NCI-H1694 treated with DMSO at 0.1 percent for 48 hours (cell line): Measurements from ENCODE around the gene KLHL36.
A peak's percentile ranks its signal among the peaks of the same experiment; 100 is the strongest.

Source experiments
- DNase-seq: peaks from one replicate; lab custom pipeline; 2025; lab: John Stamatoyannopoulos, UW

The KLHL36 gene

DNA sequence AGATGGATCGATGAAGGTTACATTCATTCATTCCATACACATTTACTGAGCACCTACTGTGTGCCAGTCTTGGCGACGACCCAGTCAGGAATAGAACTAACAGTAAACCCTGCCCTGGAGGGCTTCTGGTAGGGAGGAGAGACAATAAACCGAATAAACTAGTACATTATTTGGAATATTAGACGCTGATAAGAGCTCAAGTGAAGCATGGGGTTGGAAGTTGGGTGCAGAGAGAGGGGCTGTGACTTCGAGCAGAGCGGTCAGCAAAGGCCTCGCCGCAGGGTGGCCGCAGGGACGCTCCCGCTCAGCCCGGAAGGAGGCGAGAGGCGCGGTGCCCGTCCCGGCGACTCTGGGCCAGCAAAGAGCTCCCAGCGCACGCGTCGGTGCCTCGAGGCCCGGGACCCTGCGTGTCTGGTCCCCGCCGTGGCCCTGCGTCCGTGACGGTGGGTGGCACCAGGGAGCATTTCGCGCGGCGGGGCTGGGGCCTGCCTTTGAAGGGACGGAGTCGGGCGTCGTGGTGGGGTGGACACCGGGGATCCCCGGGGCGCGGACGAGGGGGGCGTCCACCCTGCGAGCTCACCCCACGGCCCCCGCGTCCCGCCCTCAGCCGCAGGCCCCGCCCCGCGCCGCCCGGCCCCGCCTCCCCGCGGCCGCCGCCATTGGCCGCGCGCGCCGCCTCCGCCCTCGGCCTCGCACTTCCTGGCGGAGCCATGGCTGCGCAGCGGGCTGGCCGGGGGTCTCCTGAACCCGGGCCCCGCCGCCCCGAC, at the start of gene KLHL36:
TSS of gene KLHL36 (plus strand) at position 684 of the 767 bp plus-strand sequence. CDS start 2,357 bp downstream, outside the sequence.
- no peak for DNase-seq

DNA sequence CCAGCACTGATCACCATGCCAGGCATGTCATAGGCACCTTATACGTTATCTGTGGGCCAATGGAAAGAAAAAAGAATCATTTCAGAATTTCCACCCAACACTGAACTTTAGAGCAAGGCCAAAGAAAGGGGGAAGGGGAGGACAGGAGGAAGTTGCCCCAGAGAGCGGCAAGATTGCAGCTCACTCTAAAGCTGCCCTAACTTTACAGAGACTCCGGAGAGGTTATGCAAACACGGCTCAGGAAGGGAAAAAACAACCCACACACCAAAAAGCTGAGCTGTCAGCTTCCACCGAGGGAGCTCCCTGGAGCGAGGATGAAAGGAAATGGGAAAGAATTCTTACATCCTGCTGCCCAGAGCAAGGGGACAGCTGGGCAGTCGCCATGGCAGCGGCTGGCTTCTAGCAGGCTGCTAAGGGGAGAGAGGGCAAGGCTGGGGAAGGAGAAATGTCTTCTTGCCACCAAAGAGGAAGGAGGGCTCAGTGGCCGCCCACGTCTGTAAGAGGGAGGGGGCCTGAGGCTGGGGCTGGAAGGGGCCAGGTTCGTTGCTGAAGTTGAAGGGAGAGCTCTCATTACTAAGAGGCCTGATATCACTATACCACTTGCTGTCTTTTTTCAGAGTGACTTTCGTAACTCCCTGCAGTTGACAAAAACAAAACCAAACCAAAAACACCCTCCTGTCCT, 48.6 kb upstream of the KLHL36 start:
- DNase-seq = no peak

DNA sequence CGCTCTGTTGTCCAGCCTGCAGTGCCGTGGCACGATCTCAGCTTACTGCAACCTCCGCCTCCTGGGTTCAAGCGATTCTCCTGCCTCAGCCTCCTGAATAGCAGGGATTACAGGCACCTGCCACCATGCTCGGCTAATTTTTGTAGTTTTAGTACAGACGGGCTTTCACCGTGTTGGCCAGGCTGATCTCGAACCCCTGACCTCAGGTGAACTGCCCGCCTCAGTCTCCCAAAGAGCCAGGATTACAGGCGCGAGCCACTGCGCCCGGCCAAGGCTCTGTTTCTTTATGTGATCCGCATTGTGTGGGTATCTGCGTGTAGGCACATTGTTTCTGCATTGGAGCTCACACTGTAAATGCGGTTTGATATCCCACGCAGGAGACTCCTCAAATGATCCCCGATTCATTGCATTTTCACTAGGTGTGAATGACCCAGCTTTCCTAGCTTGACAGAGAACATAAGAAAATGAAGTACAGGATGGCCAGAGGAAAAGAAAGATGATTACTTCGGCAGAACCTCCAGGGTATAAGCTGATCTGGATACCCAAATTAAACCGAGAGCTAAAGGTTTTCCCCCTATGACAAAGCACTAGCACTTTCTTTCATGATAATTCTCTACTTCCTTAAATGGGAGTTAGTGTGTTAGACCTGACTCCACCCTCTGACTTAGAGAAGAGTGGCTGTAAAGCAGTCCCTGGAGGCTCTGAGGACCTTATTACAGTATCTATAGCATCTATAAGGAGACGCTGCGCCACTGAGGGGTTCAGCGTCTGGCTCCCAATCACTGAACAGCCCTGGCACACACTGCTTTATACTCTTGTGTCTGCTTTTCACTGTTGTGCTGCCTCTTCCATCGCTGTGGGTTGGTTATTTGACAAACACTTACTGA, 47.7 kb upstream of the KLHL36 start:
- no peak for DNase-seq

GRCh38 chr16:84603140-84603816, 45.0 kb upstream of the KLHL36 start:
- peak; percentile 9 for DNase-seq

DNA sequence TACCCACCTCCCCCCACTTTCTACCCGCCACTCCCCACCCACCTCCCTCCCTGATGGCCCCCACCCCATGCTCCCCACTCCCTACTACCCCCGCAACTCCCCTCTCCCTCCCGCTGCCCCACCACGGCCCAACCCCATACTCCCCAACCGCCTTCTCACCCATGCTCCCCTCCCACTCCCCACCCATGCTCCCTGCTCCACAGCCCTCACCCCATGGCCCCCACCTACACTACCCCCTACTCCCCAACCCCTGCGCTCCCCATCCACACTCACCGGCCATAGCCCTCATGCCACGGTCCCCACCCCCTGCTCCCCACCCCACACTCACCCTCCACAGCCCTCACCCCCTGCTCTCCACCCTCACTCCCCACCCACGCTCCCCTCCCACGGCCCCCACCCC, 44.4 kb upstream of the KLHL36 start:
- no peak for DNase-seq

DNA sequence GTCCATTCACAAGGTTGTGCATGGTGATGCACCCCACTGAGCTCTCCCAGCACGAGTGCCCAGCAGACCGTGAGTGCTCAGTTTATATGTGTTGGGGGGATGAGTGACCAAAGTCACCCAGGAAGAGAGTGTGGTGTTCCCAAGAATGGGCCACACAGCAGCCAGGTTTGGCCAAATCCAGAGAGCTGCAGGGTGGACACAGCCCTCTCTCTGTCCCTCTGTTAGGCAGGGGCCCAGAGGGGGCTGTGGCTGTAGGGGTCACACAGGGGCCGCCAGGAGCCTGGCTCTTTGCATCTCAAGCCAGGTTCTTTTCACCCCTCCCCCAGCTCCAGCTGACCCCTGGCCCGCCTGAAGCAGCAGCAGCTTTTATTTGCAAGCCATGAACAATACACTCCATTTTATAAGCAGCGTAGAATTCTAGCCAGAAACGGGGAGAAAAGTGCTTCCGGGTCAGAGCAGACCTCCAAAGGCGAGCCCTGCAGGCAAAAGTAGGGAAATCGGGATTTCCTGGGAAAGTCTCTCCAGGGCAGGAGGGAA, 43.8 kb upstream of the KLHL36 start:
- DNase-seq = no peak

DNA sequence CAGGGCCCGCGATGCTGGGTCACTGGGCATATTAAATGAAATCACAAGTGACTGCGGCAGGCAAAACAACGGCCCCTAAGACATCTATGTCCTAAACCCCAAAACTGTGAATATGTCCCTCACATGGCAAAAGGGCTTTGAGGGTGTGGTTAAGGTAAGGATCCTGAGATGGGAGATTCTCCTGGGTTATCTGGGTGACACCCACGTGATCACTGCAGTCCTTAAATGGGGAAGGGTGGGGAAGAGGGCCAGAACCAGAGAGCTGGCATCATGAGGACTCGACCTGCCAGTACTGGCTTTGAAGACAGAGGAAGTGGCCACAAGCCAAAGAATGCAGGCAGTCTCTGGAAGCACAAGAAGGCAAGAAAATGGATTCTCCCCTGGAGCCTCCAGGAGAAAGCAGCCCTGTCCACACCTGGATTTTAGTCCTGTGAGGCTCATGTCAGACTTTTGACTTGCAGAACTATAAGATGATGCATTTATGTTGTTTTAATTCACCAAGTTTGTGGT, 42.9 kb upstream of the KLHL36 start:
- DNase-seq = no peak

DNA sequence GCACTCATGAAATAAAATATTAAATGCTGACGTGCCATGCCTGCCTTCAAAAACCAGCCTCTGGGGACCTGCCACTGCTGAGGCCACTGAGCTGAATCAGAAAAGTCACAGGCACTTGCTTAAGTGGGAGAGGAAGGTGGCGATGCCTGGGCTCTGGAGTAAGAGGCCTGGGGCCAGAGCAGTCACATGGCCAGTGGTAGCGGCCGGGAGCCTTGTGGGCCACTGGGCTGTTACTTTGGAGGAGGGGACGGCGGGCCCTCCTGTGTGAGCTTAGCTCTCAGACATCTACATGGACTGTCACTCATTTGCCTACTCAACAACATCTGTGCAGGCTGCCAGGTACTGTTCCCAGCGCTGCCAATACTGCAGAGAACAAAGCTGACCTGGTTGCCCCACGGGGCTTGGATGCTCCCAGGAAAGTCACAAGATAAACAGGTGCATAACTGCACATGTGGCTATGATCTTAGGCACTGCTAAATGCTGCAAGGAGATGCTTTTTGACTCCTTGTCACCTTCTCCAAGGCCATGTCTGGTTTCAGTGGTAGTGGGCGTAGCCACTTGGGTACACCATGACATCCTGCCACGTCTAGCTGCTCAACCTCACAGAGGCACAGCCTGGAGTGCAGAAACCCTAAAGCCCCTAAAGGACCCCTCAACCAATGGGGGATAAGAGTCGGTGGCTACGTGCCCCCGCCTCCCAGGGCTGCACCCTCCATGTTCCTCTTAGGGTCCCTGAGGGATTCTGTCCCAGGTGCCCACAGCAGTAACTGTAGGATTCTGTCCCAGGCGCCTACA, 42.0 kb upstream of the KLHL36 start:
- no peak for DNase-seq

- no peak for DNase-seq
Observed at GRCh38 chr16:84607061-84607460, 41.2 kb upstream of the KLHL36 start.

- no peak for DNase-seq
Observed at GRCh38 chr16:84607694-84608093, 40.6 kb upstream of the KLHL36 start.

- no peak for DNase-seq
Observed at GRCh38 chr16:84608282-84608681, 40.0 kb upstream of the KLHL36 start.

DNA sequence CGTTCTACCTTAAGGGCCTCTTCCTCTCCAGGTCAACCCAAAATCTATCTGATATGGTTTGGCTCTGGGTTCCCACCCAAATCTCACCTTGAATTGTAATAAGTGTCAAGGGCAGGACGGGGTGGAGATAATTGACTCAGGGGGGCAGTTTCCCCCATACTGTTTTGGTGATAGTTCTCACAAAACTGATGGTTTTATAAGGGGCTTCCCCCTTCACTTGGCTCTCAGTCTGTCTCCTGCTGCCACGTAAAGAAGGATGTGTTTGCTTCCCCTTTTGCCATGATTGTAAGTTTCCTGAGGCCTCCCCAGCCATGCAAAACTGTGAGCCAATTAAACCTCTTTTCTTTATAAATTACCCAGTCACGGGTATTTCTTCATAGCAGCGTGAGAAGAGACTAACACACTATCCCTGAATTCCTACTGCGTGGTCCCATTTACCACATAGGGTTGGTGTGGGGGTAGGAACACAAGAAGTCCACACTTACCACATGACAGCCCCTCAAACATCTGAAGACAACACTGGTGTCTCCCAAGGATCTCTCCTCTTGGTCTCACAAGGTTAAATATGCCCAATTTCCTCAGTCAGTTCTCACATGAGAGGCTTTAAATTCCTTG, 38.6 kb upstream of the KLHL36 start:
- DNase-seq = no peak

DNA sequence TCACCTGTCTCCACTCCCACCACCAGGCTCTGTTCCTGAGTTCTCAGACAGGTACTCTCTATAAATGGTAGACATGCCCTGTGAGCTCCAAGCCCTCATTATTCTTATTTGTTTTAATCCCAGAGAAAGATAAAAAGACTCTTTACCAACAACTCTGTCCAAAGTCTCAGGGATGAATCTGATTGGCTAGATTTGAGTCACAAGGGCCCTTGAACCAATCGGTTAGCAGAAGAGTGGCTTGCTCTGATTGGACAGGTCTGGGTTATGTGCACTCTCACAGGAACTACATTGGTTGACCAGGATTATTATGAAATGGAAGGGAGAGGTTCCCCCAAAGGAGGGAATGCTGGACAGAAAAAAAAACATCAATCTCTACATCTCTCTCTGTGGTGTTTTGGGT, 37.9 kb upstream of the KLHL36 start:
- no peak for DNase-seq

DNA sequence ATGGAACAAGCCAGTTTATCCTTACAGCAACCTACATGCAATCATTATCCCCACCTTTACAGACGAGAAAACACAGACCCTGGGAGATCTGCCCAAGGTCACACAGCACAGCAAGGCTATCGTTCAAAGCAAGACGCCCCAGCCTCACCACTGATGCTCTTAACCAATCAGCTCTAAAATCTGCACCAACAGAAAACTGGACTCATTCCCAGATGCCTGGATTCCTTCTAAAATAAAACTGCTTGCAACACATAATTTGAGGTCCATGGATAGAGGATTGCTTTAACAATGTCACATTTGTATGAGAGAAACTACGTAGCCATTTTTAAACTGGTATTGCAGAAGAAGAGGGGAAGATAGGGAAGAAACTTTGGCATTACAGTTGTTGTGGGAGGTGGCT, 37.3 kb upstream of the KLHL36 start:
- no peak for DNase-seq

DNA sequence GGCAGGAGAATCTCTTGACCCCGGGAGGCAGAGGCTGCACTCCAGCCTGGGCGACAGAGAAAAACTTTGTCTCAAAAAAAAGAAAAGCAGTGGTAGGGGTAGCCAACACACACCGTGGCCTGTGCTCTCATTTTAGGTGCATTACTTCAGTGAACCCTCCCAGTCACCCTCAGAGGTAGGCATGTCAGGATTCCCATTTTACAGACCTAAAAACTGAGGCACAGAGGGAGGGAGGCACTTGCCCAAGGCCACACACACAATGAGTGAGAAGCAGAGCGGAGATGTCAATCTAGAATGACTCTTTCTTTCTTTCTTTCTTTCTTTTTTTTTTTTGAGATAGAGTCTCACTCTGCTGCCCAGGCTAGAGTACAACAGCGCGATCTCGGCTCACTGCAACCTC, 35.6 kb upstream of the KLHL36 start:
- no peak for DNase-seq

GRCh38 chr16:84613408-84614072, 34.8 kb upstream of the KLHL36 start:
- no peak for DNase-seq

GRCh38 chr16:84614073-84614459, 34.2 kb upstream of the KLHL36 start:
- no peak for DNase-seq

- DNase-seq = no peak
Observed at GRCh38 chr16:84614623-84614967, 33.7 kb upstream of the KLHL36 start.

- DNase-seq = no peak
Observed at GRCh38 chr16:84614968-84615813, 33.1 kb upstream of the KLHL36 start.
